HepG2 (cell line): ENCODE measurements around the gene ZBTB7A. TPM values are rescaled to one million over a fixed set of nuclear protein-coding genes. Genes with fewer than 3 reads are reported as not detected.

Source experiments
- ATF2 ChIP-seq: sonication (generic); formaldehyde crosslinking; IDR thresholded peaks from 2 replicates; pipeline ENCODE4 v1.4.0; 2020; ENCODE audit warnings: missing genetic modification reagents
- ESRRA ChIP-seq: sonication (generic); formaldehyde crosslinking; IDR thresholded peaks from 2 replicates; pipeline ENCODE4 v1.5.1; 2020; ENCODE audit warnings: mild to moderate bottlenecking, low read depth, missing genetic modification reagents
- MNT ChIP-seq: fragments of 450-650 bp; IDR thresholded peaks from 2 replicates; pipeline ENCODE4 v1.6.1; 2016
- NR2F6 ChIP-seq, 2 experiments: IDR thresholded peaks; 2 replicates each; pipeline ENCODE4 v1.6.1; 2016; ENCODE audit warnings: antibody characterized with exemption in 1 of 2, mild to moderate bottlenecking in 1 of 2
- PRPF4 ChIP-seq: fragments of 200-400 bp; formaldehyde crosslinking; IDR thresholded peaks from 2 replicates; pipeline ENCODE4 v1.6.1; 2016; ENCODE audit warnings: low read length, low read depth; ENCODE audit not compliant: poor library complexity, severe bottlenecking
- SKI ChIP-seq: fragments of 450-650 bp; IDR thresholded peaks from one replicate; pipeline ENCODE4 v1.6.1; 2018; ENCODE audit warnings: mild to moderate bottlenecking; ENCODE audit not compliant: partially characterized antibody
- STAT6 ChIP-seq: sonication (generic); formaldehyde crosslinking; IDR thresholded peaks from 2 replicates; pipeline ENCODE4 v1.4.0; 2020; ENCODE audit warnings: missing genetic modification reagents, mild to moderate bottlenecking, borderline replicate concordance
- U2AF2 ChIP-seq: fragments of 200-400 bp; formaldehyde crosslinking; IDR thresholded peaks from 2 replicates; pipeline ENCODE4 v1.6.1; 2017; ENCODE audit warnings: low read depth, mild to moderate bottlenecking, low read length
- UBTF ChIP-seq: sonication (generic); formaldehyde crosslinking; IDR thresholded peaks from 2 replicates; pipeline ENCODE4 v1.4.0; 2020; ENCODE audit warnings: mild to moderate bottlenecking, missing genetic modification reagents
- ZBED4 ChIP-seq: sonication (generic); formaldehyde crosslinking; IDR thresholded peaks from 2 replicates; pipeline ENCODE4 v1.4.0; 2020; ENCODE audit warnings: missing genetic modification reagents, borderline replicate concordance
- ZBTB20 ChIP-seq: sonication (generic); formaldehyde crosslinking; IDR thresholded peaks from 2 replicates; pipeline ENCODE4 v1.8.1; 2023; ENCODE audit warnings: missing genetic modification reagents, low read depth, mild to moderate bottlenecking, borderline replicate concordance
- ZBTB4 ChIP-seq: sonication (generic); formaldehyde crosslinking; IDR thresholded peaks from 2 replicates; pipeline ENCODE4 v1.4.0; 2020; ENCODE audit warnings: missing genetic modification reagents, mild to moderate bottlenecking, borderline replicate concordance
- polyA plus RNA-seq, 8 experiments: library from polyadenylated mRNA; depleted of rRNA in 3 of 8; stranded (reverse) in 7 of 8; unstranded in 1 of 8; fragments of >200 nt; fragmentation: Illumina TruSeq in 4 of 8; extraction: Trizol in 4 of 8; gene quantifications; 2 replicates each; pipeline versions ENCODE4 v1.2.1 to v1.2.3, GENCODE V29; 2011 to 2016; ENCODE audit warnings: low read depth in 4 of 8, missing spikeins in 1 of 8, mixed read lengths in 1 of 8; ENCODE audit not compliant: insufficient read depth in 1 of 8
- total RNA-seq, 5 experiments: library from RNA; depleted of rRNA; stranded (reverse); fragments of >200 nt; fragmentation: Illumina TruSeq; extraction: Trizol; gene quantifications; 2 replicates each; pipeline ENCODE4 v1.2.3, GENCODE V29; 2016; ENCODE audit warnings: low read depth in 1 of 5

Gene ZBTB7A
- total and polyA plus RNA-seq, 2 of the 13 experiments (the other 11 are each of a cell fraction or from before 2014, with no cell fraction given), result 3.6 to 4.0 TPM

GRCh38 chr19:4060621-4061177 is 6.0 kb downstream of the ZBTB7A start (continued):
- TF ChIP-seq ZBED4 (CRISPR knock-in tag) (no peak), PRPF4 (no peak), ATF2 (CRISPR knock-in tag) (peak; percentile 13; the same call in 1 of the 2 replicates), UBTF (CRISPR knock-in tag) (peak; percentile 44; the same call in 1 of the 2 replicates), ZBTB4 (0 out of 2 replicates have a peak, but pooled peaks have one; percentile 15), ZBTB20 (CRISPR knock-in tag) (no peak), U2AF2 (no peak), ESRRA (CRISPR knock-in tag) (peak; percentile 29; the same call in 1 of the 2 replicates), STAT6 (no peak), MNT (no peak), SKI (no peak), NR2F6 (IDR thresholded peaks at IDR 0.05) (no peak), NR2F6 (CRISPR knock-in tag; IDR thresholded peaks at IDR 0.05) (0 out of 2 replicates have a peak, but pooled peaks have one; percentile 26)
